GDM1 (cell line): ENCODE data around the gene NPM1.
"Not testable (repeated sequence)": the region's sequence is repeated elsewhere in the genome, so short reads cannot be mapped to it uniquely, and the experiment has no call there.

Experiments used
- DNase-seq: peaks from one replicate; lab custom pipeline; 2025; lab: John Stamatoyannopoulos, UW

Gene NPM1

GRCh38 chr5:171386006-171386671 lies 1.5 kb upstream of the NPM1 start:
- no peak for DNase-seq

- no peak for DNase-seq
Observed at GRCh38 chr5:171386861-171387344, 746 bp upstream of the NPM1 start.

- DNase-seq: peak; percentile 48
Observed at GRCh38 chr5:171387970-171388815, 544 bp downstream of the NPM1 start.

GRCh38 chr5:171388816-171389168 lies 1.1 kb downstream of the NPM1 start:
- DNase-seq: no peak

DNA sequence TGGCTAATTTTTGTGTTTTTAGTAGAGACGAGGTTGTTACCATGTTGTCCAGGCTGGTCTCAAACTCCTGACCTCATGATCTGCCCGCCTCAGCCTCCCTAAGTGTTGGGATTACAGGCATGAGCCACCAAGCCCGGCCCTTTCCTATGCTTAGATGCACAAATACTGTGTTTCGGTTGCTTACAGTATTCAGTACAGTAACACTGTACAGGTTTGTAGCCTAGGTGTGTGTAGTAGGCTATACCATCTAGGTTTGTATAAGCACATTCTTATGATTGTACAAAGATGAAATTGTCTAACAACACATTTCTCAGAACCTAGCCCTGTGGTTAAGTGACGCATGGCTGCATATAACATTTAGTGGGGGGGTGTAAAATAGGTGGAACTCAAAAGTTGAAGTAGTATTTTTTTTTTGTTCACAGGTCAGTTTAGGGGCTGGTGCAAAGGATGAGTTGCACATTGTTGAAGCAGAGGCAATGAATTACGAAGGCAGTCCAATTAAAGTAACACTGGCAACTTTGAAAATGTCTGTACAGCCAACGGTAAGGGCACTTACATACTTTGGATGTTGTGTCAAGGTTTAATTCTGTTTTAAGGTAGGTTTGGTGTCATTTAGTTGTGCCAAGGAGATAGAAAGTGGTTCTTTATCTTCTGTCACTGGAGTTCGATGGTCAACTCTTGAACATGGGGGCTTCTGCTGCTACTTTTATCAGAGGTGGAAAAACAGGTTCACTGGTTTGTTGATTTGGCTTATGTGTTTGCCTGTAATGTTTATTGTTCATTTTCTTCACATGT lies 3.4 kb downstream of the NPM1 start:
- no peak for DNase-seq

- DNase-seq: no peak
Observed at GRCh38 chr5:171391996-171392577, 4.4 kb downstream of the NPM1 start.

GRCh38 chr5:171392585-171393159 lies 5.0 kb downstream of the NPM1 start:
- DNase-seq: no peak

DNA sequence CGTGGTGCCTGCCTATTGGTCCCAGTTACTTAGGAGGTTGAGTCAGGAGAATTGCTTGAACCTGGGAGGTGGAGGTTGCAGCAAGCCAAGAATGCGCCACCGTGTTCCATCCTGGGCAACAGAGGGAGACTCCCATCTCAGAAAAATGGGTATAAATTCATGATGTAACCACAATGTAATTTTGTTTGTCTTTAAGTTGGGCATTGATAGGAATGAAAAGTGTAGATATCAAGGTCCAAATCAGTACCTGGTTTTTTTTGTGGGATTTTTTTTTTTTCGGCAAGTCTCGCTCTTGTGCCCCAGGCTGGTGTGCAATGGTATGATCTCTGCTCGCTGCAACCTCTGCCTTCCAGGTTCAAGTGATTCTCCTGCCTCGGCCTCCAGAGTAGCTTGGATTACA lies 7.4 kb downstream of the NPM1 start:
- DNase-seq: no peak

GRCh38 chr5:171396583-171396982 lies 8.9 kb downstream of the NPM1 start:
- not testable (repeated sequence) for DNase-seq

GRCh38 chr5:171397190-171397589 lies 9.5 kb downstream of the NPM1 start:
- DNase-seq: no peak

DNA sequence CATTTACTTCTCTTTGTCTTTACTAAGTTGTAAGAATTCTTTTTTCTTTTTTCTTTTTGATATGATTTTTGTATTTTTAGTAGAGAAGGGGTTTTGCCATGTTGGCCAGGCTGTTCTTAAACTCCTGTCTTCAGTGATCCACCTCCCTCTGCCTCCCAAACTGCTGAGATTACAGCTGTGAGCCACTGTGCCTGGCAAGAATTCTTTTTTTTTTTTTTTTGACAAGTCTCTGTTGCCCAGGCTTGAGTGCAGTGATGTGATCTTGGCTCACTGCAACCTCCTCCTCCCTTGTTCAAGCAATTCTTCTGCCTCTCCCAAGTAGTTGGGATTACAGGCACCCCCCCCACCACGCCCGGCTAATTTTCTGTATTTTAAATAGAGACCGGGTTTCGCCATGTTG lies 9.9 kb downstream of the NPM1 start:
- DNase-seq: no peak

DNA sequence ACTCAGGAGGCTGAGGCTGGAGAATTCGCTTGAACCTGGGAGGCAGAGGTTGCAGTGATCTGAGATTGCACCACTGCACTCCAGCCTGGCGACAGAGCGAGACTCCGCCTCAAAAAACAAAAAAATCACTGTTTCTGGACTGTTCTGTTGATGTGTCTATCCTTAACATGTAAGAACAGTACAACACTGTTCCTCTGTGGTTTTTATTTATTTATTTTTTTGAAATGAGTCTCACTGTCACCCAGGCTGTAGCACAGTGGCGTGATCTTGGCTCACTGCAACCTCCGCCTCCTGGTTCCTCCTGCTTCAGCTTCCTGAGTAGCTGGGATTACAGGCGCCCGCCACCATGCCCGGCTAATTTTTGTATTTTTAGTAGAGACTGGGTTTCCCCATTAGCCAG lies 11.0 kb downstream of the NPM1 start:
- not testable (repeated sequence) for DNase-seq

DNA sequence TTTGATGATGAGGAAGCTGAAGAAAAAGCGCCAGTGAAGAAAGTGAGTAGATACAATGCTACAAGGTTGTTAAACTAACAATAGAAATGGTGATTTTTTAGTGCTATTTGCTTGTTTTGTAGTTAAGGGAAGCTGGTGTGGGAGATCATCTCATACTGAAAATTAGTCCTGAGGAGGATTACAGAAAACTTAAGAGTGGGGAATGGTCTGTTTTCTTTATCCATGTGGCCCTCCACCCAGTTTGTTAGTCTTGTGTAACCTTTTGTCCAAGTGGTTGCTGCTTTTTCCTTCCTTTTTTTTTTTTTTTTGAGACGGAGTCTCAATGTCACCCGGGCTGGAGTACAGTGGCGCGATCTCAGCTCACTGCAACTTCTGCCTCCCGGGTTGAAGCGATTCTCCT lies 12.5 kb downstream of the NPM1 start:
- DNase-seq: no peak

DNA sequence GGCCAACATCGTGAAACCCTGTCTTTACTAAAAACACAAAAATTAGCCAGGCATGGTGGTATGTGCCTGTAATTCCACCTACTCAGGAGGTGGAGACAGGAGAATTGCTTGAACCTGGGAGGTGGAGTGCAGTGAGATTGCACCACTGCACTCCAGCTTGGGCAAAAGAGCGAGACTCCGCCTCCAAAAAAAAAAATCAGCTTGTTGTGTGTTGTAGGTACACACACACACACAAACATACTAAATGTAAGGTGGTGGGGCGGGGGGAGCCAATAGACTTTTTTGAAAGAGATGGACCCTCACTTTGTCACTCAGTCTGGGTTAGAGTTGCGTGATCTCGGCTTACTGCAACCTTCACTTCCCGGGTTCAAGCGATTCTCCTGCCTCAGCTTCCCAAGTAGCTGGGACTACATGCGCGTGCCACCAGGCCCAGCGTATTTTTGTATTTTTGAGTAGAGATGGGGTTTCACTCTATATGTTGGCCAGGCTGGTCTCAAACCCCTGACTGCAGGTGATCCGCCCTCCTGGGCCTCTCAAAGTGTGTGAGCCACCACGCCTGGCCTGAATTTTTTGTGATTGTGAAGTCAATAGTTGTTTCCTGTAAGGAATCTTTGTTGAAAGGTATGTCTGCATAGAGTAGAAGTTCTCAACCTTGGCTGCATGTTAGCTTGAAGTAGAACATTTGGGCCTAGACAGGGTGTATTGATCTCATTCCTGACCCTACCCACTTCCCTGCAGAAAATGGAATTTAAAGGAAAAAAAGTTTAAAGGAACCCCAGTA lies 13.7 kb downstream of the NPM1 start:
- no peak for DNase-seq

DNA sequence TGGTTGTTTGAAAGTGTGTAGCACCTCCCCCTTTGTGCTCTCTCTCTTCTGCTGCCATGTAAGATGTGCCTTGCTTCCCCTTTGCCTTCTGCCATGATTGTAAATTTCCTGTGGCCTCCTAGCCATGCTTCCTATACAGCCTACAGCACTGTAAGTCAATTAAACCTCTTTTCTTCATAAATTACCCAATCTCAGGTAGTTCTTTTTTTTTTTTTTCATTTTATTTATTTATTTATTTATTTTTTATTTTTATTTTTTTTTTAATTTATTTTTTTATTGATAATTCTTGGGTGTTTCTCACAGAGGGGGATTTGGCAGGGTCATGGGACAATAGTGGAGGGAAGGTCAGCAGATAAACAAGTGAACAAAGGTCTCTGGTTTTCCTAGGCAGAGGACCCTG lies 15.1 kb downstream of the NPM1 start:
- DNase-seq: not testable (repeated sequence)

DNA sequence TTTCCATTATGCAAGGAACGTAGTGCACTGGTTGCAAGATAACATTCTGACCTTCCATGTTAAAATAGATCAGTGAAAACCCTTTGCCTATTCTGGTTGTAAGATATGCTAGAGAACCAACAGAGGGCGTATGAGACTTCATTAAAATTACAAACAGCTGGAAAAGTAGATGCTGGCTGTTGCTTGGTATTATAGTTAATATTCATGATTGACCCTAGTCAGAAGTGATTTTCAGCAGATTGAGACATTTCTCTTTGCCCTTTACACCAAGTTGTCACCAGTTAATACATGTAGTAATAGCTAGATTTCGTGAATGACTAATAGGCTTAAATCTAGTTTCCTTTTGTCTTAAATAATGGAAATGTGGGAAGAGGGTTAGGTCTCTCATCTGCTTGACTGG lies 18.0 kb downstream of the NPM1 start:
- DNase-seq: no peak

GRCh38 chr5:171407234-171407633 lies 19.6 kb downstream of the NPM1 start:
- no peak for DNase-seq

GRCh38 chr5:171409164-171410136 lies 21.8 kb downstream of the NPM1 start:
- DNase-seq: no peak

GRCh38 chr5:171410181-171410580 lies 22.5 kb downstream of the NPM1 start:
- DNase-seq: no peak

GRCh38 chr5:171412186-171412585 lies 24.5 kb downstream of the NPM1 start:
- DNase-seq: no peak
